Neural progenitor cell (in vitro differentiated cells): ENCODE data around the gene EDNRB. TPM values are rescaled to one million over a fixed set of nuclear protein-coding genes. Genes with fewer than 3 reads are reported as not detected.
A peak's percentile ranks its signal among the peaks of the same experiment; 100 is the strongest.
"Not testable (repeated sequence)": the region's sequence is repeated elsewhere in the genome, so short reads cannot be mapped to it uniquely, and the experiment has no call there.

ENCODE experiments used
- DNase-seq: peaks from one replicate; pipeline ENCODE4 v3.0.0-alpha.2; 2016; ENCODE audit warnings: low spot score
- H2AFZ ChIP-seq: fragments of 200-600 bp; sonication (generic); replicated peaks from 2 replicates; pipeline ENCODE4 v1.6.1; 2016; ENCODE audit warnings: antibody characterized with exemption
- H3F3A ChIP-seq: fragments of 200-600 bp; sonication (generic); 2 replicates; pipeline ENCODE4 v1.6.1; 2016; ENCODE audit warnings: antibody characterized with exemption, low read depth
- H3K27ac ChIP-seq: fragments of 200-600 bp; sonication (generic); 2 replicates; pipeline ENCODE4 v1.5.1; 2016; ENCODE audit warnings: mild to moderate bottlenecking
- H3K27me3 ChIP-seq: fragments of 200-600 bp; sonication (generic); 2 replicates; pipeline ENCODE4 v1.6.1; 2016; ENCODE audit warnings: mild to moderate bottlenecking, moderate library complexity
- H3K36me3 ChIP-seq: fragments of 200-600 bp; sonication (generic); 2 replicates; pipeline ENCODE4 v1.5.1; 2016
- H3K4me1 ChIP-seq: fragments of 200-600 bp; sonication (generic); 2 replicates; pipeline ENCODE4 v1.6.1; 2016; ENCODE audit warnings: mixed run types
- H3K4me2 ChIP-seq: fragments of 200-600 bp; sonication (generic); 2 replicates; pipeline ENCODE4 v1.6.1; 2016
- H3K4me3 ChIP-seq: fragments of 200-600 bp; sonication (generic); 2 replicates; pipeline ENCODE4 v1.5.1; 2016
- H3K79me2 ChIP-seq: fragments of 200-600 bp; sonication (generic); 2 replicates; pipeline ENCODE4 v1.6.1; 2016; ENCODE audit warnings: low read depth
- H3K9ac ChIP-seq: fragments of 200-600 bp; sonication (generic); 2 replicates; pipeline ENCODE4 v1.6.1; 2016
- H3K9me3 ChIP-seq: fragments of 200-600 bp; sonication (generic); 2 replicates; pipeline ENCODE4 v1.5.1; 2016; ENCODE audit warnings: low read depth
- H4K20me1 ChIP-seq: fragments of 200-600 bp; sonication (generic); 2 replicates; pipeline ENCODE4 v1.6.1; 2016; ENCODE audit warnings: low read depth
- H3K27ac Mint-ChIP-seq: 3 replicates; pipeline ENCODE4 v1.8.0; 2021; ENCODE audit warnings: mixed read lengths
- H3K27me3 Mint-ChIP-seq: 2 replicates; pipeline ENCODE4 v1.8.0; 2022; ENCODE audit warnings: low read depth, mild to moderate bottlenecking, inconsistent platforms, moderate library complexity, mixed read lengths; ENCODE audit not compliant: insufficient read depth
- H3K36me3 Mint-ChIP-seq: 3 replicates; pipeline ENCODE4 v1.8.0; 2021; ENCODE audit warnings: mixed read lengths
- H3K4me1 Mint-ChIP-seq: 3 replicates; pipeline ENCODE4 v1.8.0; 2021; ENCODE audit warnings: mixed read lengths
- H3K4me3 Mint-ChIP-seq: 3 replicates; pipeline ENCODE4 v1.8.0; 2021; ENCODE audit warnings: mild to moderate bottlenecking, moderate library complexity, mixed read lengths
- H3K9me3 Mint-ChIP-seq: 3 replicates; pipeline ENCODE4 v1.8.0; 2020; ENCODE audit warnings: mixed read lengths
- CTCF ChIP-seq: fragments of 200-600 bp; sonication (generic); IDR thresholded peaks from 2 replicates; pipeline ENCODE4 v1.5.1; 2017; ENCODE audit warnings: antibody characterized with exemption, mild to moderate bottlenecking
- EZH2 ChIP-seq: fragments of 200-600 bp; sonication (generic); IDR thresholded peaks from 2 replicates; pipeline ENCODE4 v1.6.1; 2017; ENCODE audit warnings: antibody characterized with exemption, mild to moderate bottlenecking, moderate library complexity
- EZH2phosphoT487 ChIP-seq: fragments of 200-600 bp; sonication (generic); IDR thresholded peaks from 2 replicates; pipeline ENCODE4 v1.6.1; 2017; ENCODE audit warnings: antibody characterized with exemption
- total RNA-seq: library from RNA; depleted of rRNA; stranded (reverse); fragments of >200 nt; gene quantifications from 2 replicates; pipeline ENCODE4 v1.2.3, GENCODE V29; 2015; ENCODE audit warnings: low replicate concordance

The EDNRB gene
- total RNA-seq, 1 donor from 2014 or later: 2.2 TPM

- DNase-seq: no peak
These were observed 59.2 kb downstream of the EDNRB start for GRCh38 chr13:77859450-77859849.

GRCh38 chr13:77857531-77858209, 61.0 kb downstream of the EDNRB start:
- H3K27me3 ChIP-seq: no peaks in the 10 kb centered on the region
- peaks cover 16% of the 10 kb centered on the region for H3K9me3 Mint-ChIP-seq
- peaks cover 10% of the 10 kb centered on the region for H3K36me3 Mint-ChIP-seq
- no peak overlapping the region for H3K4me3 ChIP-seq
- H3K9ac ChIP-seq: no peak overlapping the region
- H3K79me2 ChIP-seq: no peaks in the 10 kb centered on the region
- TF ChIP-seq EZH2 (no peak), CTCF (no peak), EZH2phosphoT487 (no peak)
- no peak overlapping the region for H2AFZ ChIP-seq
- DNase-seq: peak; percentile 41
- H3K27ac ChIP-seq: peak overlapping the region; percentile 61
- H3K4me2 ChIP-seq: peak overlapping the region; percentile 54
- peak overlapping the region; percentile 87 for H3K27ac Mint-ChIP-seq
- peaks cover 70% of the 10 kb centered on the region for H3K4me1 ChIP-seq
- H3F3A ChIP-seq: peaks cover 45% of the 10 kb centered on the region
- no peaks in the 10 kb centered on the region for H3K9me3 ChIP-seq
- H3K4me3 Mint-ChIP-seq: no peak overlapping the region
- H3K27me3 Mint-ChIP-seq: no peaks in the 10 kb centered on the region
- H3K4me1 Mint-ChIP-seq: peaks cover 33% of the 10 kb centered on the region
- no peaks in the 10 kb centered on the region for H3K36me3 ChIP-seq
- H4K20me1 ChIP-seq: no peaks in the 10 kb centered on the region

More at GRCh38 chr13:77859450-77859849, 59.2 kb downstream of the EDNRB start:
- Mint-ChIP-seq H3K4me1 (peaks cover 17% of the 10 kb centered on the region), H3K27ac (peak overlapping the region; percentile 64), H3K36me3 (peaks cover 12% of the 10 kb centered on the region), H3K27me3 (no peaks in the 10 kb centered on the region), H3K4me3 (no peak overlapping the region), H3K9me3 (peaks cover 13% of the 10 kb centered on the region)
- Histone ChIP-seq H3K27ac (no peak overlapping the region), H3K4me3 (no peak overlapping the region), H3K79me2 (no peaks in the 10 kb centered on the region), H3K36me3 (no peaks in the 10 kb centered on the region), H3K4me1 (peaks cover 56% of the 10 kb centered on the region), H4K20me1 (no peaks in the 10 kb centered on the region), H2AFZ (peak overlapping the region; percentile 23), H3K9me3 (no peaks in the 10 kb centered on the region), H3K9ac (no peak overlapping the region), H3F3A (peaks cover 30% of the 10 kb centered on the region), H3K4me2 (no peak overlapping the region), H3K27me3 (no peaks in the 10 kb centered on the region)
- TF ChIP-seq CTCF (no peak), EZH2 (no peak), EZH2phosphoT487 (no peak)

GRCh38 chr13:77853703-77854102, 64.9 kb downstream of the EDNRB start:
- Histone ChIP-seq H3K4me1 (peaks cover 57% of the 10 kb centered on the region), H3K27ac (peak overlapping the region; percentile 80), H3K4me2 (peak overlapping the region; percentile 70), H3K79me2 (no peaks in the 10 kb centered on the region), H3K4me3 (no peak overlapping the region), H3F3A (peaks cover 48% of the 10 kb centered on the region), H3K36me3 (peaks cover 5% of the 10 kb centered on the region), H2AFZ (no peak overlapping the region), H3K9ac (no peak overlapping the region), H3K9me3 (peaks cover 5% of the 10 kb centered on the region), H4K20me1 (no peaks in the 10 kb centered on the region), H3K27me3 (no peaks in the 10 kb centered on the region)
- peaks cover 34% of the 10 kb centered on the region for H3K9me3 Mint-ChIP-seq
- no peak overlapping the region for H3K4me3 Mint-ChIP-seq
- peak; percentile 95 for DNase-seq
- TF ChIP-seq EZH2phosphoT487: peak; percentile 98
- no peak for TF ChIP-seq CTCF
- peak overlapping the region; percentile 91 for H3K27ac Mint-ChIP-seq
- H3K36me3 Mint-ChIP-seq: peaks cover 16% of the 10 kb centered on the region
- H3K4me1 Mint-ChIP-seq: peaks cover 28% of the 10 kb centered on the region
- no peaks in the 10 kb centered on the region for H3K27me3 Mint-ChIP-seq

GRCh38 chr13:77848050-77848449, 70.6 kb downstream of the EDNRB start:
- not testable (repeated sequence) for H3K79me2 ChIP-seq, H4K20me1 ChIP-seq, H3K27ac ChIP-seq, H3K27me3 Mint-ChIP-seq, H3K4me1 ChIP-seq, H3K4me3 Mint-ChIP-seq, H3K4me3 ChIP-seq, H3K27me3 ChIP-seq, H3F3A ChIP-seq, H3K27ac Mint-ChIP-seq, H3K4me2 ChIP-seq, DNase-seq, H2AFZ ChIP-seq, H3K4me1 Mint-ChIP-seq, H3K36me3 Mint-ChIP-seq, H3K9me3 ChIP-seq, H3K9ac ChIP-seq
- H3K9me3 Mint-ChIP-seq: peaks cover 20% of the 10 kb centered on the region
- peaks cover 10% of the 10 kb centered on the region for H3K36me3 ChIP-seq
